H1 (cell line): ENCODE data around the gene TTC28. TPM values are rescaled to one million over a fixed set of nuclear protein-coding genes. Genes with fewer than 3 reads are reported as not detected.

ENCODE experiments used
- CTCF ChIA-PET: fragments of 300-600 bp; sonication (Branson Sonifier 250); formaldehyde crosslinking; loops from one replicate; lab custom pipeline; 2021; ENCODE audit not compliant: partially characterized antibody; lab: Charles Lee
- POLR2A ChIA-PET: fragments of 300-600 bp; sonication (Branson Sonifier 250); formaldehyde crosslinking; loops from one replicate; lab custom pipeline; 2021; ENCODE audit warnings: inconsistent platforms; ENCODE audit not compliant: partially characterized antibody; lab: Charles Lee
- DNase-seq, 2 experiments: peaks; one replicate each; pipeline versions ENCODE4 v3.0.0 to v3.0.0-alpha.2; 2010 to 2022; ENCODE audit warnings: low spot score in 2 of 2, low read depth in 1 of 2, mixed read lengths in 1 of 2
- FAIRE-seq: peaks from 2 replicates; lab custom pipeline; 2011; peaks lifted over from hg19 to GRCh38; lab: Jason Lieb, UNC
- H2AFZ ChIP-seq: 2 replicates; pipeline ENCODE4 v1.8.1; 2012; ENCODE audit warnings: low read length, inconsistent platforms
- H2AK5ac ChIP-seq: 2 replicates; pipeline ENCODE4 v1.6.1; 2013; ENCODE audit warnings: low read depth, low read length
- H2BK120ac ChIP-seq: replicated peaks from 2 replicates; pipeline ENCODE3; 2013; ENCODE audit warnings: low read depth, low read length, inconsistent platforms
- H2BK12ac ChIP-seq: 2 replicates; pipeline ENCODE4 v1.6.1; 2013; ENCODE audit warnings: low read depth, low read length
- H2BK15ac ChIP-seq: 2 replicates; pipeline ENCODE4 v1.6.1; 2013; ENCODE audit warnings: low read length
- H2BK20ac ChIP-seq: 2 replicates; pipeline ENCODE4 v1.6.1; 2013; ENCODE audit warnings: low read length
- H2BK5ac ChIP-seq: 2 replicates; pipeline ENCODE4 v1.6.1; 2013; ENCODE audit warnings: low read depth, low read length
- H3K14ac ChIP-seq: 2 replicates; pipeline ENCODE4 v1.6.1; 2013; ENCODE audit warnings: inconsistent platforms; ENCODE audit not compliant: insufficient read length
- H3K18ac ChIP-seq: 2 replicates; pipeline ENCODE4 v1.6.1; 2013; ENCODE audit warnings: low read length; ENCODE audit errors: extremely low read depth
- H3K23ac ChIP-seq: 2 replicates; pipeline ENCODE4 v1.6.1; 2013; ENCODE audit warnings: inconsistent platforms; ENCODE audit not compliant: insufficient read length
- H3K23me2 ChIP-seq: 2 replicates; pipeline ENCODE4 v1.6.1; 2013; ENCODE audit warnings: low read depth, low read length
- H3K27ac ChIP-seq: 2 replicates; pipeline ENCODE4 v1.6.1; 2011; ENCODE audit warnings: low read depth, low read length, inconsistent platforms
- H3K27me3 ChIP-seq, 4 experiments: replicated peaks in 1 of 4; 1 replicate in 1 of 4; 2 replicates in 3 of 4; pipeline versions ENCODE4 v1.6.1 to v1.8.1; 2011 to 2013; ENCODE audit warnings: low read length in 3 of 4, mild to moderate bottlenecking in 3 of 4, inconsistent platforms in 2 of 4, mixed read lengths in 2 of 4, moderate library complexity in 1 of 4; ENCODE audit not compliant: control insufficient read depth in 3 of 4, insufficient read depth in 3 of 4; ENCODE audit errors: extremely low read depth in 1 of 4
- H3K36me3 ChIP-seq, 4 experiments: 2 replicates each; pipeline versions ENCODE4 v1.6.1 to v1.8.1; 2011 to 2013; ENCODE audit warnings: mild to moderate bottlenecking in 4 of 4, low read length in 3 of 4, moderate library complexity in 2 of 4, control low read depth in 1 of 4, inconsistent platforms in 1 of 4; ENCODE audit not compliant: insufficient read depth in 4 of 4, control insufficient read depth in 2 of 4
- H3K4ac ChIP-seq: replicated peaks from 2 replicates; pipeline ENCODE3; 2013; ENCODE audit warnings: low read length, low read depth, mixed read lengths, inconsistent platforms; ENCODE audit not compliant: insufficient read length
- H3K4me1 ChIP-seq, 4 experiments: replicated peaks in 1 of 4; 1 replicate in 1 of 4; 2 replicates in 3 of 4; pipeline versions ENCODE4 v1.6.1 to v1.8.1; 2011 to 2013; ENCODE audit warnings: low read length in 3 of 4, inconsistent platforms in 2 of 4, mixed read lengths in 1 of 4; ENCODE audit not compliant: insufficient read depth in 4 of 4, control insufficient read depth in 3 of 4
- H3K4me2 ChIP-seq, 2 experiments: 2 replicates each; pipeline versions ENCODE4 v1.6.1 to v1.8.1; 2011 to 2013; ENCODE audit warnings: low read depth in 2 of 2, low read length in 2 of 2, control low read depth in 1 of 2, inconsistent platforms in 1 of 2, mild to moderate bottlenecking in 1 of 2; ENCODE audit not compliant: insufficient read depth in 1 of 2
- H3K4me3 ChIP-seq, 4 experiments: fragments of 200-600, 300-600 bp in 1 of 4; sonication (generic), shearing (Covaris generic), sonication (Bioruptor Twin) in 1 of 4; 2 replicates each; pipeline versions ENCODE4 v1.5.1 to v1.8.1; 2011 to 2016; ENCODE audit warnings: low read length in 4 of 4, low read depth in 3 of 4, control low read depth in 2 of 4, inconsistent platforms in 2 of 4, mild to moderate bottlenecking in 2 of 4, mixed read lengths in 1 of 4, moderate library complexity in 1 of 4; ENCODE audit not compliant: insufficient read depth in 2 of 4; ENCODE audit errors: extremely low read depth in 1 of 4
- H3K56ac ChIP-seq: replicated peaks from 2 replicates; pipeline ENCODE3; 2013; ENCODE audit warnings: low read depth, mild to moderate bottlenecking, mixed read lengths, low read length, inconsistent platforms; ENCODE audit not compliant: insufficient read length
- H3K79me1 ChIP-seq: 2 replicates; pipeline ENCODE4 v1.6.1; 2013; ENCODE audit warnings: low read depth, low read length, control low read depth
- H3K79me2 ChIP-seq, 2 experiments: 2 replicates each; pipeline versions ENCODE4 v1.6.1 to v1.8.1; 2012 to 2013; ENCODE audit warnings: low read length in 2 of 2, mild to moderate bottlenecking in 2 of 2, inconsistent platforms in 1 of 2; ENCODE audit not compliant: insufficient read depth in 2 of 2, control insufficient read depth in 1 of 2
- H3K9ac ChIP-seq, 4 experiments: replicated peaks in 1 of 4; 1 replicate in 1 of 4; 2 replicates in 3 of 4; pipeline versions ENCODE4 v1.6.1 to v1.8.1; 2011 to 2013; ENCODE audit warnings: low read depth in 3 of 4, low read length in 3 of 4, control low read depth in 2 of 4, mild to moderate bottlenecking in 2 of 4, moderate library complexity in 2 of 4, inconsistent platforms in 1 of 4; ENCODE audit errors: extremely low read depth in 1 of 4
- H3K9me3 ChIP-seq, 2 experiments: 2 replicates each; pipeline versions ENCODE4 v1.6.1 to v1.8.1; 2012 to 2013; ENCODE audit warnings: mild to moderate bottlenecking in 2 of 2, moderate library complexity in 2 of 2, control low read depth in 1 of 2, inconsistent platforms in 1 of 2, low read depth in 1 of 2, low read length in 1 of 2, mixed read lengths in 1 of 2; ENCODE audit not compliant: insufficient read depth in 2 of 2
- H4K20me1 ChIP-seq, 2 experiments: replicated peaks in 1 of 2; 2 replicates each; pipeline versions ENCODE3 to v1.8.1; 2011 to 2013; ENCODE audit warnings: inconsistent platforms in 2 of 2, low read length in 2 of 2, mild to moderate bottlenecking in 1 of 2; ENCODE audit not compliant: insufficient read depth in 2 of 2, control insufficient read depth in 1 of 2
- H4K5ac ChIP-seq: 2 replicates; pipeline ENCODE4 v1.6.1; 2013; ENCODE audit warnings: low read length, low read depth, mixed read lengths, inconsistent platforms; ENCODE audit not compliant: insufficient read length
- H4K8ac ChIP-seq: 2 replicates; pipeline ENCODE4 v1.8.0; 2013; ENCODE audit warnings: mild to moderate bottlenecking, moderate library complexity, low read length, inconsistent platforms; ENCODE audit not compliant: insufficient read depth; ENCODE audit errors: extremely low read depth
- H4K91ac ChIP-seq: replicated peaks from 2 replicates; pipeline ENCODE3; 2013; ENCODE audit warnings: low read length, mixed read lengths, inconsistent platforms; ENCODE audit not compliant: insufficient read length
- ASH2L ChIP-seq: fragments of 200-600, 300-600 bp; sonication (generic); IDR thresholded peaks from one replicate; pipeline ENCODE4 v1.7.1; 2017; ENCODE audit warnings: low read length
- BRCA1 ChIP-seq: IDR thresholded peaks from 2 replicates; pipeline ENCODE4 v1.6.1; 2012; ENCODE audit warnings: low read depth, low read length, improper control_type of control experiment
- CREB1 ChIP-seq: IDR thresholded peaks from 2 replicates; pipeline ENCODE4 v1.6.1; 2012; ENCODE audit warnings: inconsistent platforms
- E2F6 ChIP-seq: IDR thresholded peaks from 2 replicates; pipeline ENCODE4 v1.6.1; 2012; ENCODE audit warnings: inconsistent platforms
- EGR1 ChIP-seq: IDR thresholded peaks from 2 replicates; pipeline ENCODE4 v1.6.1; 2011; ENCODE audit warnings: low read depth, low read length, borderline replicate concordance
- GABPA ChIP-seq: IDR thresholded peaks from 2 replicates; pipeline ENCODE4 v1.6.1; 2011; ENCODE audit warnings: mild to moderate bottlenecking, low read length, moderate library complexity, borderline replicate concordance; ENCODE audit not compliant: insufficient read depth
- HDAC2 ChIP-seq, 2 experiments: fragments of 300-600 bp in 1 of 2; sonication (generic) in 1 of 2; IDR thresholded peaks; 2 replicates each; pipeline ENCODE4 v1.6.1; 2011 to 2012; ENCODE audit warnings: low read depth in 2 of 2, low read length in 2 of 2, mild to moderate bottlenecking in 2 of 2, moderate library complexity in 2 of 2, borderline replicate concordance in 1 of 2, inconsistent platforms in 1 of 2
- JUN ChIP-seq: IDR thresholded peaks from 2 replicates; pipeline ENCODE4 v1.6.1; 2011; ENCODE audit warnings: low read depth, mild to moderate bottlenecking, improper control_type of control experiment, low read length
- MAFK ChIP-seq: IDR thresholded peaks from 2 replicates; pipeline ENCODE4 v1.6.1; 2012; ENCODE audit warnings: low read depth, mild to moderate bottlenecking, improper control_type of control experiment, low read length
- POLR2A ChIP-seq, 2 experiments: IDR thresholded peaks; 1 replicate in 1 of 2; 2 replicates in 1 of 2; pipeline ENCODE4 v1.6.1; 2011; ENCODE audit warnings: low read depth in 2 of 2, low read length in 2 of 2, mild to moderate bottlenecking in 2 of 2; ENCODE audit errors: control extremely low read depth in 1 of 2
- RNF2 ChIP-seq: fragments of 200-900, 300-1000 bp; sonication (generic); IDR thresholded peaks from 2 replicates; pipeline ENCODE4 v1.7.1; 2016; ENCODE audit warnings: borderline replicate concordance, low read depth, mild to moderate bottlenecking, antibody characterized with exemption, low read length; ENCODE audit not compliant: poor library complexity, severe bottlenecking; ENCODE audit errors: missing control alignments
- SIRT6 ChIP-seq: IDR thresholded peaks from one replicate; pipeline ENCODE4 v1.7.1; 2012; ENCODE audit warnings: low read length, inconsistent platforms
- polyA plus RNA-seq, 7 experiments: library from polyadenylated mRNA; depleted of rRNA in 3 of 7; stranded (reverse) in 5 of 7; unstranded in 2 of 7; fragments of >200 nt in 5 of 7; fragments of 200-250 nt in 2 of 7; gene quantifications; 1 replicate in 5 of 7; 2 replicates in 1 of 7; 4 replicates in 1 of 7; pipeline versions ENCODE4 v1.2.1 to v1.2.3, GENCODE V29; 2011 to 2013; ENCODE audit warnings: missing spikeins in 2 of 7, mixed read lengths in 2 of 7
- total RNA-seq: library from RNA; stranded (reverse); fragmentation: NEBNext Ultra II Directional; extraction: Animal tissue kit (Norgen Biotek cat#: 25700); gene quantifications from 2 replicates; pipeline ENCODE4 v1.2.1, GENCODE V29; 2021

Gene TTC28
- total and polyA plus RNA-seq, 2 of the 8 experiments (the other 6 are each of a cell fraction or from before 2014, with no cell fraction given) = 2.6 to 12.6 TPM

- H3K18ac ChIP-seq = no peak overlapping the region
- DNase-seq = no peak
- H3K79me2 ChIP-seq = no peaks in the 10 kb centered on the region
- no peak overlapping the region for H2AK5ac ChIP-seq
- POLR2A ChIA-PET = no interaction called here
- no peaks in the 10 kb centered on the region for H4K20me1 ChIP-seq
- CTCF ChIA-PET = no interaction called here
- no peak overlapping the region for H3K9ac ChIP-seq
- no peak overlapping the region for H2BK5ac ChIP-seq
- no peaks in the 10 kb centered on the region for H3K79me1 ChIP-seq
- no peak overlapping the region for H3K23ac ChIP-seq
- TF ChIP-seq EGR1 (no peak), GABPA (no peak), RNF2 (no peak), HDAC2 (IDR thresholded peaks at IDR 0.05; ENCODE audit: borderline replicate concordance in 1 of 2, low read depth in 2 of 2, low read length in 2 of 2) (no peak), MAFK (no peak), POLR2A (IDR thresholded peaks at IDR 0.05; ENCODE audit: control extremely low read depth in 1 of 2, low read depth in 2 of 2, low read length in 2 of 2) (no peak), JUN (no peak), BRCA1 (no peak), E2F6 (no peak), CREB1 (no peak), ASH2L (no peak), SIRT6 (no peak)
- no peak overlapping the region for H3K4me3 ChIP-seq
- H3K27me3 ChIP-seq = no peaks in the 10 kb centered on the region
- peaks cover 0 to 6% of the 10 kb centered on the region in 2 experiments; a peak in 1 of 4 replicates for H3K9me3 ChIP-seq
- H2BK120ac ChIP-seq = no peak overlapping the region
- H2BK12ac ChIP-seq = no peak overlapping the region
- H3K56ac ChIP-seq = no peak overlapping the region
- H3K36me3 ChIP-seq = no peaks in the 10 kb centered on the region
- no peak overlapping the region for H2AFZ ChIP-seq
- H4K5ac ChIP-seq = no peak overlapping the region
- no peak overlapping the region for H2BK15ac ChIP-seq
- H3K23me2 ChIP-seq = no peaks in the 10 kb centered on the region
- H4K91ac ChIP-seq = no peak overlapping the region
- H3K4me1 ChIP-seq = no peaks in the 10 kb centered on the region
- no peak overlapping the region for H2BK20ac ChIP-seq
- no peak overlapping the region for H4K8ac ChIP-seq
- no peak overlapping the region for H3K27ac ChIP-seq
- no peak for FAIRE-seq
- no peak overlapping the region for H3K4ac ChIP-seq
- H3K14ac ChIP-seq = no peak overlapping the region
- H3K4me2 ChIP-seq = no peak overlapping the region
Measured at GRCh38 chr22:28341001-28341400, 338.6 kb downstream of the TTC28 start.
